ENCODE data around the gene SNX2.
"Not testable (repeated sequence)": the region's sequence is repeated elsewhere in the genome, so short reads cannot be mapped to it uniquely, and the experiment has no call there.

The SNX2 gene, protein sequence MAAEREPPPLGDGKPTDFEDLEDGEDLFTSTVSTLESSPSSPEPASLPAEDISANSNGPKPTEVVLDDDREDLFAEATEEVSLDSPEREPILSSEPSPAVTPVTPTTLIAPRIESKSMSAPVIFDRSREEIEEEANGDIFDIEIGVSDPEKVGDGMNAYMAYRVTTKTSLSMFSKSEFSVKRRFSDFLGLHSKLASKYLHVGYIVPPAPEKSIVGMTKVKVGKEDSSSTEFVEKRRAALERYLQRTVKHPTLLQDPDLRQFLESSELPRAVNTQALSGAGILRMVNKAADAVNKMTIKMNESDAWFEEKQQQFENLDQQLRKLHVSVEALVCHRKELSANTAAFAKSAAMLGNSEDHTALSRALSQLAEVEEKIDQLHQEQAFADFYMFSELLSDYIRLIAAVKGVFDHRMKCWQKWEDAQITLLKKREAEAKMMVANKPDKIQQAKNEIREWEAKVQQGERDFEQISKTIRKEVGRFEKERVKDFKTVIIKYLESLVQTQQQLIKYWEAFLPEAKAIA

DNA sequence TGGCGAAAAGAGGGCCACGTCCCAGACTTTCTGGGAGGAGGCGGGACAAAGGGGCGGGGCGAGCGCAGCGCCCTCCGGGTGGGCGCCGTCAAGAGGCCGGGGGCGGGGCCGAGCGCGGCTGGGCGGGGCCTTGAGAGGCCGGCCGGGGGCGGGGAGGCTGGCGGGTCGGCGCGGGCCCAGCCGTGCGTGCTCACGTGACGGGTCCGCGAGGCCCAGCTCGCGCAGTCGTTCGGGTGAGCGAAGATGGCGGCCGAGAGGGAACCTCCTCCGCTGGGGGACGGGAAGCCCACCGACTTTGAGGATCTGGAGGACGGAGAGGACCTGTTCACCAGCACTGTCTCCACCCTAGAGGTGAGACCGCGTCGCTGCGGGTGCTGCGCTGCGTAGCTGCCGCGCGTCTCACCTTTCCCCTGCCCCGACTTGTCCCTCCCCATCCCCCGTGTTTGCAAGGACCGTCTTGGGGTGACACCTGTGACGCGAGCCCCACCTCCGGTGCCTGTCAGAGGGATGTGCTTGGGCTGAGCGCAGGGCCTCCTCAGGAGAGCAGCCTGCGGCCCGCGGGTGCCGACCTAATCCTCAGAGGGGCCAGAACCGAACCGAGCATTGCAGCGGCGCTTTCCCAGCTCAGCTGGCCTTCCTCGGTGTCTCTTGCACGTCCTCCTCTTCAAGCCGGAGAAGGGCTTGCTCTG is at the start of gene SNX2:
Gene SNX2, plus strand, starts transcription at position 220 of the 689 bp plus-strand sequence. Its CDS starts 24 bp downstream, at position 244.
- peak; percentile 89 for DNase-seq

DNA sequence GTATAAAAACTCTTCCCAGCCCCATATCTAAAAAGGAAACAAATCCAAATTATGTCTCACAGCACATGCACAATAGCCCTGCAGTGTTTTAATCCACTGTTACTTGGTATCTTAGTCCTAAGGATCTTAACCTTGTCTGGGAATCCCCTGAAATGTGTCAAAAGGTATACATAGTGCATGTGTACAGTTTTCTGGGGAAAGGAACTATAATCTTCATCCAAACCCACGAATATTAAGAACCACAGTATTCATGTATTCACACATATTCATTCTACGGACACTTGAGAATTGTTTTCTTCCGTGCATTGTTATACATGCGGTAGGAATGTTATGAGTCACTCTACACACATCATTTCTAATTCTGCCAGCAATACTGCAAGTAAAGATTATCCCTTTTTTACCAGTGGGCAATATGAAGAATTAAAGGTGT is 47.8 kb upstream of the SNX2 start:
- DNase-seq = peak; percentile 83

DNA sequence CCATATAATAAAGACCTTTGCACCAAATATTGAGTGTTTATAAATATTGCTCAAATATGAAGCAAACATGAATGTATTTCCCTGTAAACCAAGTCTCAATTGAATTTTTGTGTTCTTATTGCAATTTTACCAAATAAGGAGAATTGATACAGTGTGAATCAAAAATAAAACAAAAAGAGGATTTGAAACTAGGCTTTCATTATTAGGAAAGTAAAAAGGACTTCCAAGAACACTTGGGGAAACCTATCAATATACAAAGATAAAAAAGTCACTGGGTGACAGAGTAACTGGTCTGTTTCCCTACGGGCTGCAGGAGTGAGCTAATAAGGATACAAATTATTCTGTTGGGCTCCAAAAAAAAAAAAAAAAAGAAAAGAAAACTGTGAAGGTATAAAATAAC is 44.8 kb upstream of the SNX2 start:
- DNase-seq = no peak

DNA sequence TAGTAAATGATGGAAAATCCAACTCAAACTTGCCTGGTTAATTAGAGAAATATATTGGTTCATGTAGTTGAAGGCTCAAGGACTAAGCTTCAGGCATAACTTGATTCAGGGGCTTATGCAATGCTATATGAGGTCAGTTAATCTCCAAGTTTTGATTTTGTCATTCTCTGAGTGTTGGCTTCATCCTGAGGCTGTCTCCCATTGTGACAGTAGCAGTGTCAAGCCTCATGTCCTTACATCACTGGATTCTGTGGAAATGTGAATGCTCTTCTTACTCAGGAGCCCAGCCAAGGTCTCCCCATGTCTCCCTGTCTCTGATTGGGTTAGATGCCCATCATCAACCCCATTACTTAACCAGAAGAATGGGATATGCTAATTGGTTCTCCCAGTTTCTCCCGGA is 44.4 kb upstream of the SNX2 start:
- no peak for DNase-seq

DNA sequence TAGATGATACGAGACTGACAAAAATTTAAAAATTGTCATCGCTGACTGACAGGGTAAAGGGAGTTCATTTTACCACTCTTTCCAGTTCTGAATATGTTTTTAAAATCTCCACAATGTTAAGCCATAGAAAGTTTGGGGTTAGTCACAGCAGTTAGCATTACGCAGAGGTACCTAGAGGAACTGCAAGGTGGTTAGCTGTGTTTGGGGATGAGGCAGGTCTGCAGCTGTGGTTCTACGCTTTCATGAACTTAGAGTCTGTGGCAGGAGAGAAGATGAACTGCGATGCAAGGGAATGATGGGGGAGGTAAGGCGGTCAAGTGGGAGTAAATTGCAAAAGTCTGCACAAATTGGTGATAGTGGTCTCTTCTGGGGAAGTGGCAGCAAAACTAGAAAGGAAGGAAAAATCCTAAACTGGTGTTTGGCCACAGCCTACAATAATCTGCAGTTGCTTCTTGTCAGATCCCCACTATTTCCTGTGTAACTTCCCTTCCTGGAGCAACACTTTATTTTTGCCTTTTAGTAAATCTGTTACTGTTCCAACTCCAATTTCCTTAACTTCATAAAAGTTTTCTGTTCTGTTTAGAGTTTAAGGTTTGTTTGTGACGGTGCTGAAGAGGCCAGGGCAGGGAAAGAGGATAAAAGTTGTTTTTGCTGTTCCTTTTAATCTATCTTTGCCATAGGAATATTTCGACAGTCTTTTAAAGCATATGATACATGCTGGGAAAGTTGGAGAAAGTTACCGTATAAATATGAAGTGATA is 38.6 kb upstream of the SNX2 start:
- DNase-seq = no peak

DNA sequence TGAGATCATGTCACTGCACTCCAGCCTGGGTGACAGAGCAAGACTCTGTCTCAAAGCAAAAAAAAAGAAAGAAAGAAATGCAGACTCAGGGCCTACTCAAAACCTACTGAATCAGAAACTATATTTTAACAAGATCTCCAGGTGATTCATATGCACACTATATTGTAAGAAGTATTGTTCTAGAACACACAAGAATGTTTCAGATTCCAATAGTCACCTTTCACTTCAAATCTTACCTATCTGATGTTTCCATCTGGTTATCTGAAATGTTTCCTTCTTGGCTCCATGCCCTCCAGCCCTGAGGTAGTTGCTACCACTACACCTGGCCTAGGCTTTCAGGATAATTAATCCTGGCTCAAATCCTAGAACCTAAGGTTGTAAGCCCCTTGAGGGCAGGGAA is 36.8 kb upstream of the SNX2 start:
- DNase-seq = no peak

DNA sequence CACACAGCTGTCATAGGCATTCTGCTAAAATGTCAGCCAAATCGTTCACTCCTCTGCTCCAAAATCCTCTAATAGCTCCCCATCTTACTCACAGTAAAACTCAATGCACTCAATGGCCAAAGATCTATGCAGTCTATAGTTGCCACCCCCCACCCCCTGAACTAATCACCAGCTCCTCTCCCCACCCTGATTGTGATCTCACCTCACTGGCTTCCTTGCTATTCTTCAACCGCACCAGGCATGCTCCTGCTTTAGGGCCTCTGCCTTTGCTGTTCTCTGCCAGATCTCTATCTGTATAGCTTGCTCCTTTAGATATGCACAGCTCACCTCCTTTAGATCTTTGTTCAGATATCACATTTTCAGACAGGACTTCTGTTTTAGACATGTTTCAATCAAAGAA is 33.2 kb upstream of the SNX2 start:
- DNase-seq = peak; percentile 74

DNA sequence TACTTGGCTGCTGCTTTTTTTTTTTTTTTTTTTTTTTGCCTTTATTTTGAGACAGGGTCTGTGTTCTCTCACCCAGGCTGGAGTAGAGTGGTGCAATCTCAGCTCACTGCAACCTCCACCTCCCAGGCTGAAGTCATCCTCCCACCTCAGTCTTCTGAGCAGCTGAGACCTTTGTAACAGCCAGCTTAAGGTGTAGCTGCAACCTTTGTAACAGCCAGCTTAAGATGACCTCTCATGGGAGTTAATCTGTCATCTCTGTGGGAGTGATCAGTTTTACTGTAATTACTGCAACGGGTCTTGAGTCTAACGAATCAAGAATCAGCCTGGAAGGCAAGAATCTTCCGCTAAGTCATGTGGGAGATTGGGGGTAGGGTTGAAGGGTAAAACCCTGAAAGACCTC is 31.6 kb upstream of the SNX2 start:
- no peak for DNase-seq

DNA sequence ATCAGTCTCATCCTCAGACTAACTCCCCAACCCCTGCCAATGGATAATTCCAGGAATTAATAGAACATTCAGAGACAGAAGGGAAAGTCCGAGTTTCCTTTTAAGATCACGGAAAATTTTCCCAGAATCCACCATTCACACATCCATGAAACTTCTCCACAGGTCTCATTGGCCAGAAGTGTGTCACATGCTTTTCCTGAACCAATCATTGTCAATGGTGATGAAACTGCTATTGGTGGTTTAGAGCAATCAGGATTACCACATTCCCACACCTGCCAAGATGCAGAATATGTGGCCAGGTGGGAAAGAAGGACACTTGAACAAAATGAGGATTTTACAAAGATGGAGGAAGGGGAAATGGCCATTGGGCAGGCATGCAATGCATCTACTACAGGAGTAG is 29.3 kb upstream of the SNX2 start:
- no peak for DNase-seq

DNA sequence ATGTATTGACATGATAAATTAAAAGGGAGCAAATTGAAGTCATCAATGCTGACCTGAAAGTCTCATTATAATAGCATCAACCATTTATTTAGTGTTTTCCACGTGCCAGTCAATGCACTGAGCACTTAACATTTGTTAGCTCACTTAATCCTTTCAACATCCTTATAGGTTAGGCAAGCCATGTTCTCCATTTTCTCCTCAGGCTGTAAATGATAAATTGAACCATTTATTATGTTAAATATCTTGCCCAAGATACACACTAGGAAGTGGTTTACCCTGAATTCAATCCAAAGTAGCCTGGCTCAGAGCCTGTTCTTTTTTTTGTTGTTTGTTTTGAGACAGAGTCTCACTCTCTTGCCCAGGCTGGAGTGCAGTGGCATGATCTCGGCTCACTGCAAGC is 25.0 kb upstream of the SNX2 start:
- DNase-seq = no peak

DNA sequence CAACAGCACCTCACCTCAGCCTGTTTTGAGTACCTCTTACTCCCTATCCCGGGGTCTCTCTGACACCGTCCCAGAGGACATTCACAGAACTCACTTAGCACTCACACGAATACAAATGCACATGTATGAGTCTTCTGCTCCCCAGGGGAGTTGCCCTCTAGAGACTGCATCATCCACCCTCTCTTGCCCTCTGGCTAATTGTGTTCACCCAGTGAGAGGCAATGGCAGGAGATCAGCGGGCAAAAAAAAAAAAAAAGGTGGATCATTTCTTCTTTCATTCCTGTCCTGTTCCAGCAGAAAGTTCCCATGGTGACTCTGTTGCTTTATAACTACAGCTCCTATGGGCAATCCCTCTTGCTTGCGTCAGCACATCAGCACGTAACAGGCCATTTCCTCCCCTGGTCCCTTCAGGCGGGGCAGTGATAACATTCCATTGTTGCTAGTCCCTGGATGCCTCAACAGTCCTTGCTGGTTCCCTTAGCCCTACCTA is 23.5 kb upstream of the SNX2 start:
- peak; percentile 73 for DNase-seq

DNA sequence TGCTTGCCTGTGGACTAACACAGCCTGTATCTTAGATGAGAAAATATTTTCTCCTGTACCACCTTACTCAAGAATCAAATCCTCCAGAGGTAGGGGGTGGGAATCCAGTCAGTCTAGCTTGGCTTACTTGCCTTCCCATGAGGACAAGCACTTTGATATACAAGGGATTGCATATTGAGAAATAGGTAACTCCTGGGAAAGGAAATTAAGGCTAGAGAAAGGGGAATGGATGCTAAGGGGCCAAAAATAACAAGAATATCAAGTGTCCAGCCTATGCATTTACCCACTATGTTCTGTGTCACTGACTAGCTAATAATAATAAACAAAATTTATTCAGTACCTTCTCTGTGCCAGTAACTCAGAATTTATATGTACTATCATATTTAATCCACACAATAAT is 21.4 kb upstream of the SNX2 start:
- no peak for DNase-seq

DNA sequence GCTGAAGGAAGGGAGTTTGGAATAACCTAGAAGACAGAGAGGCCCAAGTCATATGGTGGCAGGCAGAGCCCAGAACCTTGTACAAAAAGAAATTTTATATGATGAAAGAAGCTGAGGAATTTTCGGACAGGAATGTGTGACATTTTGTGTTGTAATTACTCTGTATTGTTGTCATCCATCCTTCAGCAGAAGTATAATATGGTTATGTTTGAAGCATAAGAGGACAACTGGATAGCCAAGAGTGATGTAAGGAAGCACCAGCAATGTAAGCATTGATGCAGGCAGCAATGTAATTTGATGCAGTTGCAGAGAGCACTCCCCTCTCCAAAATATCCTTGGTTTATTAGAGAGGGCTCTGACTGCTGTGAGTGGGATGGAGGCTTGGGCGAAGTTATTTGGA is 19.1 kb upstream of the SNX2 start:
- DNase-seq = peak; percentile 27

DNA sequence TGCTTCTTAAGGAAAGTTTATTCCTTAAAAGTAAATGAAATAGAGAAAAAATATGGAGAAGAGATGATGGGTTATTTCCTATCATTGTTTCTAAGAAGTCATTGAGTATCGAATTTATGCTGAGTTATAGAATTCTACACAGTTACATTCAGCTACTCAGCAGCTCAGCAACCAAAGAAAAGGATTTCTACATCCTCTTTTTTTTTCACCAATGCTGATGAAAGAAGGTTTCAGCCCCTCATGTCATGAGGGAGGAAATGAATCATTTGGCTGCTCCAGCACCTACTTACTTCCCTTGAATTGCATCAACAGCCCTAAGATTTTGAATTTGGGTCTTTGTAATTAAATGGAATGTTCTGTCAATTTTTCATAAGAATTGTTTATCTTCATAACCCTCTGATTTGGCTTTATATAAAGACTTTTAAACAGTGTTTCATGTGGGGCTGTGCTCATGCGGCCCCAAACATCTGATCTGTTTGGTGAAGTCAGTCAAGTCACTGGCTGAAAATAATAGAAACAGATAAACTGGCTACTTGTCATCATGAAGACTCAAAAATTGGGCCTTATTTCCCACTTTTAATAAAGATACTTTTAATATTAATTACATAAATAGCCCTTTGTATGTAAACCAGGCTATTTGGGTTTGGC is 18.5 kb upstream of the SNX2 start:
- DNase-seq = peak; percentile 87

DNA sequence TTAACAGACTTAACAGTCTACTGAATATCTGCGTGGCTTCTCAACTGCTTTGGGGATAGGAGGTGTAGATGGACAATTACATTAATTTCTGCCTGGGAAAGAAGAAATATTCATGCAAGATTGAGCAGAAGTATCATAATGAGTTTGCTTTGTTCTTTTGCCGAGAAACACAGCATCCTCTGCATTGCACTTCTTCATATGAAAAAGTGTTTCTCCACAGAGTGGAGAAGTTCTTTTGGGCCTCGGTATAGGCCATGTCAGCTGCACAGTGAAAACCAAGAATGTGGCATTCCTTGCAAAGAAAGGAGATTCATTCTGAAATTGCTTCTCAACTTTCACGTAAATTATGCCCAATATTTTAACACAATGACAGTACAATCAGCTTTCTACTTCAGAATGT is 17.6 kb upstream of the SNX2 start:
- DNase-seq = no peak

DNA sequence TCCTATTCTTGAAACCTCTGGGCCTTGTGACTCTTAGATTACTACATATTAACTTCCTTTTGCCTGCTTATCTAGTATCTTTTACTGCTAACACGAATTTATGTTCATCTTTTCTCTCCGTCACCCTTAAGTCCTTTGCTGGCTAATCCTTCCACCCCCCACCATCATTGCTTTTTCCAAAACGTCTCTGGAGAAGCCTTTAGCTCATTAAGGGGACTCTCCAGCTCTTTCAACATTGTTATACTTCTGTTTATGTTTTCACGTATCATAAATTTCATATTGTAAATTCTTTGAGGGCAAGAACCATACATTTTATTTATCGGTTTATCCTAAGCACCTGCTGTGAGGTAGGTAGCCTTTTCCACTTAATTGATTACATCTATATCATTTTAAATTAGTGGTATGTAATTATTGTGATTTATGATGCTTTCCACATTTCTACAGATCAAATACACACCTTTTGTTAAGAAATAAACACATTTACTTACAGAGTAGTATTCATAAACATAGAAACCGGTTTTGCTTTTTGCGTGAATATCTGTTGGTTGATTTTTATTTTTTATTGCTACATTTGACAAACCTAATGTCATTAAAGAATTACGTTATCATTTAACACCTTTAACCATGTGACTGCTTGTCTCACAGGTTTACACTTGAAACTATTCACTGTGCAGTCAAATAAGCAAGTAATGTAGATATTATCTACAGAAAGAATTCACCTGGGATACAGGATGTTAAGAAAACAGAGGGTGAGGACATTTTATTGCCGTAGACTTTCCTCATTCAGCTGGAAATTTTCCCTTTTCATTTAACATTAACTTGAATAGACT is 15.4 kb upstream of the SNX2 start:
- DNase-seq = no peak

DNA sequence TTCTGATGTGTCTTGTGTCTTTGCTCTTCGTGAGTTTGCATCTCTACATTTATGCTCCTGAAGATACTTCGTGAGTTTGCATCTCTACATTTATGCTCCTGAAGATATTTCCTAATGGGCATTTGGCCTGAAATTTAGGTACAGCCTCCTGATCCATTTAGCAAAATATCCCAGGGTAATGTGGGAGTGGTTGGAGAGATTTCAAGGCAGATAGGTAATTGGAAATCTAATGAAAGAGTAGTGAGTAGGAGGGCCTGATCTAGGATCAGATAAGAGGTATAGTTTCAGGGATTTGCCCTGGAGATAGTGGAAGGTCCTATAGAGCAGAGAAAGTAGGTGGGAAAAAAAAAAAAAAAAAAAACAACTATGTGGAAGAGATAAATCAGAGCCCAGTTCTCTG is 14.6 kb upstream of the SNX2 start:
- no peak for DNase-seq

DNA sequence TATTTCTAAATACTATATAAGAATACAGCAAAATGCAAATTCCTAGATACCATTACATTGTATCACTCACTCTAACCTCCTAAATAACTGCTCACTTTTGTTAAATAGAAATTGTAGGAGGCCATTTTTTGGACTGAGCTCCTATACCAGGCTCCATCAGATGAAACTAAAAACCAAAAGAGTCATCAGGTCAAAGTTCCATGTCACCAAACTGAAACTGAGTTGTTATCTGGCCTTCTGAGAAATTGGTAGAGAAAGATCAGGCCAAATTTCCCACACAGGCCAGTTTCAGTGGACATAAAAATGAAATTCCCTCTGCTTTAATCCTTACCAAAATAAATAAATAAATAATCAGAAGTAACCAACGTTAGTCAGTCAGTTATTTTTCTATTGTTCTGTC is 13.8 kb upstream of the SNX2 start:
- DNase-seq = no peak

DNA sequence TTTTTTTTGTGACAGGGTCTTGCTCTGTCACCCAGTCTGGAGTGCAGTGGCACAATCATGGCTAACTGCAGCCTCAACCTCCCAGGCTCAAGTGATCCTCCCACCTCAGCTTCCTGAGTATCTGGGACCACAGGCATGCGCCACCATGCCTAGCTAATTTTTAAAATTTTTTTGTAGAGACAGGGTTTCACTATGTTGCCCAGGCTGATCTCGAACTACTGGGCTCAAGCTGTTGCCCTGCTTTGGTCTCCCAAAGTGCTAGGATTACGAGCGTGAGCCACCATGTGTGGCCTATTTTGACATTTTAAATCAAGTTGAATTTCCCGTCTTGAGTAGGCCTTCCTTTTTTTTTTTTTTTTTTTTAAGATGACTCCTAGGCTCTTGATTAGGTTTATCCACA is 13.0 kb upstream of the SNX2 start:
- not testable (repeated sequence) for DNase-seq

DNA sequence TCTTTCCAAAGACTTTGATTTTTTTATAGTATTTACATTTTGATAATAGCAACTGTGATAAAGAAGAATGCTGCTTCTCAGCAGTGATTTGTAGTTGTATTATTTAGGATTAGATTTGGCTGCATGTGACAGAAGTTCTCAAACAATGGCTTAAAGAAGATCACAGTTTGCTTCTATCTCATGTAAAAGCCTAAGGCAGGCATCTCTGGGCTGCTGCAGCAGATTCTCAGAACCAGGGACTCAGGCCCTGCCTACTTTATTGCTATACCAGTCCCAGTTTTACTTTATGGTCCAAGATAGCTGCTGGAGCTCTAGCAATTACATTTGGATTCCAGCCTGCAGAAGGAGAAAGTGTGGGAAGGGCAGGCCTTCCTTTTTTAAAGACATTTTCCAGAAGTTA is 8.8 kb upstream of the SNX2 start:
- no peak for DNase-seq

DNA sequence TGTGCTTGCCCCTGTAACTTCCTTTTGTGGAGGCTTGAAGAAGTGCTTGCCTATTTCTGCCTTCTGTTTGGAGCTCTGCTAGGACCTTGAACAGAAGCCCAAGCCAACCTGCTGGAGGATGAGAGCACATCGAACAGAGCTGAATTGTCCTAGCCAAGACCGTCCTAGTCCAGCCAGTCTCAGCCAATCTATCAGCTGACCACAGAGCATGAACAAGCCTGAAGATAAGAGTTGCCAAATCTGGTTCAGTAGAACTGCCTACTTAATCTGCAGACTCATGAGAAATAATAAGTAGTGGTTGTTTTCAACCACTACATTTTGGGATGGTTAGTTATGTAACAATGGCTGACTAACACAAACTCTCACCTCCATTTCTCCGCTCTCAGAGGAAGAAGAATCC is 4.4 kb upstream of the SNX2 start:
- no peak for DNase-seq

DNA sequence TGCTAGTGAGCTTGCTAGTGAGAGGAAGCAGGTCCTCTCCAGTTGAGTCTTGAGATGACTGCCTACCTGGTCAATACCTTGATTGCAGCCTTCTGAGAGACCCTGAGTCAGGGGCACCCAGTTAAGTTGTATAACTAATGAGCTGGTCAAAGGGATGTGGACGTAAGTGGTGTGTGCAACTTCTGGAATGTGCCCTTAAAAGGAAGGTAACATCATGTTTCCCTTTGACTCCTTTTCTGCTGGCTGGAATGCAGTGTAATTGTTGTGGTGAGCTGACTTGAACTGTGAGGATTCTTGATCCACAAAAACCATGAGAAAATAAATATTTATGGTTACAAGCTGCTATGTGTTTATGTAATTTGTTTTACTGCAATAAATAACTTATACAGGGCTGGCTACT is 2.4 kb upstream of the SNX2 start:
- peak; percentile 48 for DNase-seq

Data from fibroblast of skin of right biceps (primary cell).